22Rv1 (cell line): ENCODE results near the gene CLN3.

ENCODE experiments used
- ZFX ChIP-seq: fragments of 450-650 bp; IDR thresholded peaks from 2 replicates; pipeline ENCODE4 v1.6.1; 2017; ENCODE audit warnings: antibody characterized with exemption, borderline replicate concordance
- TF ChIP-seq, protein P1 (sequence below): fragments of 450-650 bp; IDR thresholded peaks from 2 replicates; pipeline ENCODE4 v1.5.1; 2017; ENCODE audit warnings: mild to moderate bottlenecking

DNA sequence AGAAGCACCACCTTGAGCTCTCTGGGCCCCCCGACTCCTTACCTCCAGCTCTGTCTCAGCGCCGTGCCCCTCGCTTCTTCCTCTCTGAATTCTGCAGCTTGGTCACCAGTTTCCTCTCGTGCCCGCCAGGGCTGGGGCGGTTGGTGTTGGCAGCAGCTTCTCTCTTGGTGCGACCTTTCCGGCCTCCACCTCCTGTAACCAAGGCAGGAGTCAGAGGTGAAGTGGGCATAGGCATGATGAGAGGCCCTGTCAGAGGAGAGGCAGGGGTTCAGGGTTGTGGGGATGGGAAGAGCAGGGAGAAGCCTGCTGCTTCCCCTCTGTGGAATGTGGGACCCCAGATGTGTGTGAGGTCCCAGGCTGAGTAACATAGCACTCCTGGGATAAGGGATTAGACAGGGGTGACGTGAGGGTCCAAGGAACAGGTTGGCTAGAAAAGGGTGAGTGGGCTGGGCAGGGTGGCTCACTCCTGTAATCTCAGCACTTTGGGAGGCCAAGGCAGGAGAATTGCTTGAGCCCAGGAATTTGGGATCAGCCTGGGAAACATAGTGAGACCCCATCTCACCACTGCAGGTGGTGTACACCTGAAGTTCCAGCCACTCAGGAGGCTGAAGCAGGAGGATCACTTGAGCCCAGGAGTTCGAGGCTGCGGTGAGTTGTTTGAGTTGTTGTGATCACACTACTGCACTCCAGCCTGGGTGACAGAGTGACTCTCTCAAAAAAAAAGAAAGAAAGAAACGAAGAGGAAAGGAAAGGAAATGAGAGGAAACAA lies 46.3 kb upstream of the CLN3 start:
- TF ChIP-seq, protein P1, sequence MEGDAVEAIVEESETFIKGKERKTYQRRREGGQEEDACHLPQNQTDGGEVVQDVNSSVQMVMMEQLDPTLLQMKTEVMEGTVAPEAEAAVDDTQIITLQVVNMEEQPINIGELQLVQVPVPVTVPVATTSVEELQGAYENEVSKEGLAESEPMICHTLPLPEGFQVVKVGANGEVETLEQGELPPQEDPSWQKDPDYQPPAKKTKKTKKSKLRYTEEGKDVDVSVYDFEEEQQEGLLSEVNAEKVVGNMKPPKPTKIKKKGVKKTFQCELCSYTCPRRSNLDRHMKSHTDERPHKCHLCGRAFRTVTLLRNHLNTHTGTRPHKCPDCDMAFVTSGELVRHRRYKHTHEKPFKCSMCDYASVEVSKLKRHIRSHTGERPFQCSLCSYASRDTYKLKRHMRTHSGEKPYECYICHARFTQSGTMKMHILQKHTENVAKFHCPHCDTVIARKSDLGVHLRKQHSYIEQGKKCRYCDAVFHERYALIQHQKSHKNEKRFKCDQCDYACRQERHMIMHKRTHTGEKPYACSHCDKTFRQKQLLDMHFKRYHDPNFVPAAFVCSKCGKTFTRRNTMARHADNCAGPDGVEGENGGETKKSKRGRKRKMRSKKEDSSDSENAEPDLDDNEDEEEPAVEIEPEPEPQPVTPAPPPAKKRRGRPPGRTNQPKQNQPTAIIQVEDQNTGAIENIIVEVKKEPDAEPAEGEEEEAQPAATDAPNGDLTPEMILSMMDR, result no peak
- no peak for TF ChIP-seq ZFX
